GM21447 (cell line): ENCODE data around the gene LRRC71.

Experiments
- ATAC-seq: cut with Tn5 transposase; IDR thresholded peaks from one replicate; pipeline ENCODE4 v1.9.1; 2021; ENCODE audit not compliant: unreplicated experiment

LRRC71 gene

GRCh38 chr1:156905176-156905575 lies 15.3 kb upstream of the LRRC71 start:
- ATAC-seq, result no peak

GRCh38 chr1:156905651-156906050 lies 14.8 kb upstream of the LRRC71 start:
- ATAC-seq, result no peak

GRCh38 chr1:156906206-156906906 lies 14.1 kb upstream of the LRRC71 start:
- ATAC-seq, result no peak

GRCh38 chr1:156908541-156908940 lies 11.9 kb upstream of the LRRC71 start:
- ATAC-seq, result no peak

GRCh38 chr1:156908955-156909354 lies 11.5 kb upstream of the LRRC71 start:
- ATAC-seq, result no peak

GRCh38 chr1:156909671-156910070 lies 10.8 kb upstream of the LRRC71 start:
- ATAC-seq, result no peak

- ATAC-seq, result no peak
These were observed 10.1 kb upstream of the LRRC71 start for GRCh38 chr1:156910309-156910782.

- no peak for ATAC-seq
These were observed 8.7 kb upstream of the LRRC71 start for GRCh38 chr1:156911577-156912298.

GRCh38 chr1:156912310-156912709 lies 8.1 kb upstream of the LRRC71 start:
- no peak for ATAC-seq

GRCh38 chr1:156912861-156913808 lies 7.3 kb upstream of the LRRC71 start:
- ATAC-seq, result no peak

GRCh38 chr1:156913809-156914387 lies 6.5 kb upstream of the LRRC71 start:
- ATAC-seq, result no peak

GRCh38 chr1:156914440-156914856 lies 6.0 kb upstream of the LRRC71 start:
- ATAC-seq, result no peak

GRCh38 chr1:156921053-156921529 lies 659 bp downstream of the LRRC71 start:
- no peak for ATAC-seq

- no peak for ATAC-seq
These were observed 2.7 kb downstream of the LRRC71 start for GRCh38 chr1:156922986-156923669.

- no peak for ATAC-seq
These were observed 3.4 kb downstream of the LRRC71 start for GRCh38 chr1:156923670-156924477.

- ATAC-seq, result no peak
These were observed 4.2 kb downstream of the LRRC71 start for GRCh38 chr1:156924478-156925153.

- ATAC-seq, result no peak
These were observed 5.0 kb downstream of the LRRC71 start for GRCh38 chr1:156925154-156926010.

- no peak for ATAC-seq
These were observed 5.7 kb downstream of the LRRC71 start for GRCh38 chr1:156926175-156926574.
